Glutamatergic neuron (in vitro differentiated cells): ENCODE results near the gene MAPK8. TPM values are rescaled to one million over a fixed set of nuclear protein-coding genes. Genes with fewer than 3 reads are reported as not detected.

Experiments used
- DNase-seq: peaks from one replicate; pipeline ENCODE4 v3.0.0; 2022
- H3K27ac Mint-ChIP-seq: one replicate; pipeline ENCODE4 v1.8.0; 2020; ENCODE audit warnings: mild to moderate bottlenecking, mixed read lengths, inconsistent platforms; ENCODE audit not compliant: unreplicated experiment
- H3K27me3 Mint-ChIP-seq: one replicate; pipeline ENCODE4 v1.8.0; 2020; ENCODE audit warnings: mild to moderate bottlenecking, moderate library complexity, mixed read lengths, inconsistent platforms; ENCODE audit not compliant: unreplicated experiment
- H3K36me3 Mint-ChIP-seq: one replicate; pipeline ENCODE4 v1.8.0; 2020; ENCODE audit warnings: mild to moderate bottlenecking, mixed read lengths, inconsistent platforms; ENCODE audit not compliant: unreplicated experiment
- H3K4me1 Mint-ChIP-seq: one replicate; pipeline ENCODE4 v1.8.0; 2020; ENCODE audit warnings: mild to moderate bottlenecking, low read depth, mixed read lengths, inconsistent platforms; ENCODE audit not compliant: unreplicated experiment
- H3K4me3 Mint-ChIP-seq: one replicate; pipeline ENCODE4 v1.8.0; 2020; ENCODE audit warnings: mild to moderate bottlenecking, mixed read lengths, inconsistent platforms; ENCODE audit not compliant: unreplicated experiment
- H3K9me3 Mint-ChIP-seq: one replicate; pipeline ENCODE4 v1.8.0; 2020; ENCODE audit warnings: mild to moderate bottlenecking, moderate library complexity, mixed read lengths, inconsistent platforms; ENCODE audit not compliant: unreplicated experiment
- CTCF ChIP-seq: fragments of 200-600 bp; sonication (generic); IDR thresholded peaks from one replicate; pipeline ENCODE4 v1.5.0; 2021; ENCODE audit not compliant: partially characterized antibody, unreplicated experiment
- total RNA-seq: library from RNA; stranded (reverse); fragmentation: NEBNext Ultra II Directional; extraction: Animal tissue kit (Norgen Biotek cat#: 25700); gene quantifications from one replicate; pipeline ENCODE4 v1.2.1, GENCODE V29; 2021; ENCODE audit not compliant: unreplicated experiment

Gene MAPK8
- total RNA-seq, 1 donor from 2014 or later, result 317 TPM

GRCh38 chr10:48476279-48476982 lies 170.0 kb downstream of the MAPK8 start:
- Mint-ChIP-seq H3K4me3 (no peak overlapping the region), H3K4me1 (peaks cover 23% of the 10 kb centered on the region), H3K27me3 (peaks cover 9% of the 10 kb centered on the region), H3K9me3 (peaks cover 13% of the 10 kb centered on the region), H3K27ac (no peak overlapping the region), H3K36me3 (no peaks in the 10 kb centered on the region)
- DNase-seq, result no peak
- TF ChIP-seq CTCF, result no peak

- Mint-ChIP-seq H3K9me3 (peaks cover 13% of the 10 kb centered on the region), H3K36me3 (no peaks in the 10 kb centered on the region), H3K4me1 (peaks cover 23% of the 10 kb centered on the region), H3K4me3 (no peak overlapping the region), H3K27ac (no peak overlapping the region), H3K27me3 (peaks cover 5% of the 10 kb centered on the region)
- TF ChIP-seq CTCF, result no peak
- DNase-seq, result no peak
Measured at GRCh38 chr10:48477141-48477540, 170.7 kb downstream of the MAPK8 start.

GRCh38 chr10:48477616-48478015 lies 171.1 kb downstream of the MAPK8 start:
- H3K9me3 Mint-ChIP-seq, result peaks cover 12% of the 10 kb centered on the region
- no peak overlapping the region for H3K4me3 Mint-ChIP-seq
- DNase-seq, result no peak
- no peak overlapping the region for H3K27ac Mint-ChIP-seq
- no peak for TF ChIP-seq CTCF
- peaks cover 21% of the 10 kb centered on the region for H3K4me1 Mint-ChIP-seq
- H3K27me3 Mint-ChIP-seq, result peaks cover 3% of the 10 kb centered on the region
- no peaks in the 10 kb centered on the region for H3K36me3 Mint-ChIP-seq

GRCh38 chr10:48478469-48478868 lies 172.0 kb downstream of the MAPK8 start:
- no peak for DNase-seq
- Mint-ChIP-seq H3K9me3 (peaks cover 8% of the 10 kb centered on the region), H3K27ac (no peak overlapping the region), H3K27me3 (peaks cover 3% of the 10 kb centered on the region), H3K4me1 (peaks cover 21% of the 10 kb centered on the region), H3K36me3 (no peaks in the 10 kb centered on the region), H3K4me3 (no peak overlapping the region)
- no peak for TF ChIP-seq CTCF

GRCh38 chr10:48478980-48479811 lies 172.7 kb downstream of the MAPK8 start:
- no peak for DNase-seq
- H3K27ac Mint-ChIP-seq, result no peak overlapping the region

More at GRCh38 chr10:48478980-48479811, 172.7 kb downstream of the MAPK8 start:
- Mint-ChIP-seq H3K4me1 (peaks cover 21% of the 10 kb centered on the region), H3K36me3 (no peaks in the 10 kb centered on the region), H3K4me3 (no peak overlapping the region), H3K9me3 (peaks cover 8% of the 10 kb centered on the region), H3K27me3 (peaks cover 3% of the 10 kb centered on the region)
- no peak for TF ChIP-seq CTCF
